HL-60 (cell line): ENCODE results near the gene INHA.

Experiments
- DNase-seq, 2 experiments: peaks; one replicate each; pipeline ENCODE4 v3.0.0-alpha.2; 2010 to 2020; ENCODE audit warnings: low read depth in 1 of 2, low spot score in 1 of 2
- H3K27ac ChIP-seq: fragments of 250-450 bp; sonication (Bioruptor Pico); replicated peaks from 2 replicates; pipeline ENCODE4 v1.5.1; 2020; ENCODE audit warnings: mild to moderate bottlenecking, moderate library complexity
- H3K27me3 ChIP-seq: fragments of 250-450 bp; sonication (Bioruptor Pico); 2 replicates; pipeline ENCODE4 v1.5.1; 2021; ENCODE audit warnings: mild to moderate bottlenecking, moderate library complexity; ENCODE audit not compliant: insufficient read depth, poor library complexity, severe bottlenecking
- H3K4me3 ChIP-seq: replicated peaks from 2 replicates; pipeline ENCODE4 v1.5.1; 2011; ENCODE audit warnings: mild to moderate bottlenecking, control low read depth, low read length; ENCODE audit not compliant: insufficient read depth
- CTCF ChIP-seq: IDR thresholded peaks from one replicate; pipeline ENCODE4 v1.5.1; 2011; ENCODE audit warnings: low read length, control low read depth, inconsistent platforms; ENCODE audit not compliant: insufficient read depth
- GABPA ChIP-seq: IDR thresholded peaks from 2 replicates; pipeline ENCODE4 v1.6.1; 2012; ENCODE audit warnings: low read depth
- POLR2AphosphoS5 ChIP-seq: IDR thresholded peaks from 2 replicates; pipeline ENCODE4 v1.6.1; 2012; ENCODE audit warnings: low read depth
- REST ChIP-seq: IDR thresholded peaks from 2 replicates; pipeline ENCODE4 v1.6.1; 2012; ENCODE audit warnings: low read depth; ENCODE audit not compliant: insufficient replicate concordance
- SPI1 ChIP-seq: IDR thresholded peaks from 2 replicates; pipeline ENCODE4 v1.6.1; 2012; ENCODE audit warnings: low read depth, mild to moderate bottlenecking, borderline replicate concordance

INHA gene

DNA sequence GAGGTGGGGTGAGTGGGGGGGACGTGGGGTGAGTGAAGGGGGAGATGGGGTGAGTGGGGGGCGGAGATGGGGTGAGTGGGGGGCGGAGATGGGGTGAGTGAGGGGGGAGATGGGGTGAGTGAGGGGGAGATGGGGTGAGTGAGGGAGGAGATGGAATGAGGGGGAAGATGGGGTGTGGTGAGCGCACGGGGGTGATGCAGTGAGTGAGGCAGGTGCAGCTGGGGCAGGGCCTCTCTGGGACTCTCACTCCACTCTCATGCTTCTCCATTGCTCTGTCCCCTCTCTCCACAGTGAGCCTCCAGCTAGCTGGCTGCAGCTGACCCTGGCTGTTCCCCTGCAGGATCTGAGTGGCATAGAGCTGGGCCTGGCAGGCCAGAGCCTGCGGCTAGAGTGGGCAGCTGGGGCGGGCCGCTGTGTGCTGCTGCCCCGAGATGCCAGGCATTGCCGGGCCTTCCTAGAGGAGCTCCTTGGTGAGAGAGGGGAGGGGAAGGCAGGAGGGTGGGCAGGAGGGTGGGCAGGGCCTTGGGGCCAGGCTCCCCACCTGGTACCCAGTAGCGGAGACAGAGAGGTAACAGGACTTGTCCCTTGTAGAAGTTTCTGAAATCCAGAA lies 41.5 kb downstream of the INHA start:
- Histone ChIP-seq H3K27me3 (no peaks in the 10 kb centered on the region), H3K27ac (no peak overlapping the region), H3K4me3 (no peak overlapping the region)
- DNase-seq = no peak
- TF ChIP-seq CTCF (no peak), POLR2AphosphoS5 (no peak), REST (no peak), SPI1 (no peak), GABPA (no peak)

- no peak for TF ChIP-seq GABPA
- H3K27me3 ChIP-seq = no peaks in the 10 kb centered on the region
- H3K27ac ChIP-seq = no peak overlapping the region
- H3K4me3 ChIP-seq = no peak overlapping the region
- no peak for DNase-seq
These were observed 42.2 kb downstream of the INHA start for GRCh38 chr2:219614076-219614860.

- H3K27ac ChIP-seq = no peak overlapping the region
- no peaks in the 10 kb centered on the region for H3K27me3 ChIP-seq
- no peak for DNase-seq
- TF ChIP-seq SPI1 (no peak), POLR2AphosphoS5 (no peak), GABPA (no peak), REST (no peak), CTCF (no peak)
- H3K4me3 ChIP-seq = no peak overlapping the region
These were observed 42.9 kb downstream of the INHA start for GRCh38 chr2:219615036-219615435.

DNA sequence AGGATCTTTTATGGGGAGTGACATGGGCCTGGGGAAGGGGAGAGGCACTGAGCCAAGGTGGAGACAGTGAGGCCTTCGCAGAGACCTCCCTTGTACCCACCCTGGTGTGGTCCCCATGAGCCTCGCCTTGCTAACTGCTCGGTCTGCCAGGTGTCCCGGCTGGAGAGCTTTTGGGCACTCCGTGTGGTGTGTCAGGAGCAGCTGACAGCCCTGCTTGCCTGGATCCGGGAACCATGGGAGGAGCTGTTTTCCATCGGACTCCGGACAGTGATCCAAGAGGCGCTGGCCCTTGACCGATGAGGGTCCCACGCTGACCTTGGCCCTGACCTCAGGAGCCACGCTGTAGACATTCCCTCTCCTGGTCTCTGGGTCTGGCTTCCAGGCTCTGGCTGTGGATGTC lies 43.8 kb downstream of the INHA start:
- Histone ChIP-seq H3K4me3 (no peak overlapping the region), H3K27me3 (no peaks in the 10 kb centered on the region), H3K27ac (no peak overlapping the region)
- no peak for TF ChIP-seq POLR2AphosphoS5
- TF ChIP-seq GABPA = no peak
- no peak for TF ChIP-seq SPI1
- TF ChIP-seq REST = no peak
- TF ChIP-seq CTCF = no peak
- no peak for DNase-seq
